ENCODE results near the gene IGFBP6. TPM values are rescaled to one million over a fixed set of nuclear protein-coding genes. Genes with fewer than 3 reads are reported as not detected.
A peak's percentile ranks its signal among the peaks of the same experiment; 100 is the strongest.

Gene IGFBP6
- total RNA-seq, 8 experiments from 2014 or later: 0.41 to 480 (median 1.9) TPM

DNA sequence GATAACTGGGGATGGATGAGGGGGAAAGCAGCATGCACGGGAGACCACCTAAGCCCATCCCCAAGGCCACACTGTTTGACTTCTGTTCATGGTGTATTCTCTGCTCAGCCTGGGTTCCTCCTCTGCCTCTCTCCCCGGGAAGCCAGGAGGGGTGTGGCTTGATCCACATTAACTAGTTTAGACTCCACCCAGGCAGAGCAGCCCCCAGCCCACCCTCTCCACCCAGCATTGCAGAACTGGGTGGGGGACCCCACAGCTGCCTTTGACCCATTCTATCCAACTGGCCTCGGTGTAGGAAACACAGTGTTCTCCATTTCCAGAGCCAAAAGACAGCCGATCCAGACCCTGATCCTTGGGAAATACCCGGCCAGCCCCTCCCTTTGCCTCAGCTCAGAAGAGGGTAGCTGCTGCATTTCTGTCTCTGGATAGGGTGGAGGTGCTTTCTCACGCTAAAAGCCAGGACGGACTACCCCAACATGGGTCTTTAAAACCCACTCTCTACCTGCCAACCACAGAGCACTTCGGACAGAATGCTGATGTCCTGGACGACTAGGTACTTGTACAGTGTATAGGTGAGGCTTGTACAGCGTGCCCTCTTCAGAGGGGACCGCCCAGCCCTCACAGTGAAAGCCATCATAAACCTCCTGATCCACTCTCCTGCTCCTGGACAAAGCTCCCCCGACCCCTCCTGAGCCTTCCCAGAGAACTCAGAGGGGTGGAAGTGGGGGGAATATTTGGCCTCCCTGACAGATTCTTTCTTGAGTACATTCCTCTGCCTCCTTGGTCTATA is 27.7 kb upstream of the IGFBP6 start:
- in situ Hi-C loops (cut with MboI; ENCODE audit: low pct_unique_long_range_greater_than_20kb in 2 of 9, low sequenced_read_pairs in 9 of 9, unreplicated experiment in 9 of 9): no loop called here
- 22 to 83% (median 78%) methylated on average over 4 to 6 of the region's 12 CpGs; no CpG with 5 or more reads in 5 of the 10 experiments for whole genome bisulfite sequencing, 10 experiments
- Histone ChIP-seq H3K4me1 (replicated peaks in 1 of 2) (peaks cover 0 to 5% of the 10 kb centered on the region in 2 donors), H3K27ac (no peak overlapping the region), H3K4me3 (no peak overlapping the region)
- peak in 2 of 8 experiments; percentile 3 to 32 for ATAC-seq (replicated peaks in 6 of 8)

DNA sequence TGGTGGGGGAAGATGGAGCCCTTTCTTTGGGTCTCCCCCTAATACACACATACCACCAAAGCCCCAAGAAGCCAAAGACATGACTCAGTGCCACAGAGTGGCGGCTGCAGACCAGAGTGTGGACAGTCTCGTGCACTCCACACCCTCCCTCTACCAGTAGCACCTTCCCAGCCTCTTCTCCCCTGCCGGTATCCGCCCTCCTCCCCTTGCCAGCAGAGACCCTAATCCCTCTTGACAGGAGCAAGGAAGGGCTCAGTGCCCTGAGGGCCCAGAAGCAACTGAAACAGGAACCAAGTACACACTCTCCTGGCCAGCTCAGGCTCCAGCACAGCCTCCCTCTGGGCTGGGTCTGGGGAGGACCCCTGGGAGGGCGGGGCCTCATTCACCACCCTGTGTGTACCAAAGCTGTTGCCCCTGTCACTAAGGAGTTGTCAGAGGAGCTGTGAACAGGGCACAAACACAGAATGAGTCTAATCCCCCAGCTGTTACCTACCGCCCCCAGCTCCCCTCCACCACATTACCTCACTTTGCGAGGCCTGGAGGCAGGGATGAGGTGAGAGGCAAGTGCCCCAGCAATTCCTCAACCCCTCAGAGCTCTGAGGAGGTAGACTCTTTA is 26.5 kb upstream of the IGFBP6 start:
- Histone ChIP-seq H3K4me3 (no peak overlapping the region), H3K27ac (no peak overlapping the region), H3K4me1 (replicated peaks in 1 of 2) (peaks cover 0 to 5% of the 10 kb centered on the region in 2 donors)
- ATAC-seq (replicated peaks in 6 of 8): peak in 5 of 8 experiments; percentile 29 to 86 (median 48)
- 20 to 100% (median 50%) methylated on average over 1 to 2 of the region's 7 CpGs; no CpG with 5 or more reads in 6 of the 10 experiments for WGBS, 10 experiments
- in situ Hi-C loops (cut with MboI; ENCODE audit: low pct_unique_long_range_greater_than_20kb in 2 of 9, low sequenced_read_pairs in 9 of 9, unreplicated experiment in 9 of 9): no loop called here

DNA sequence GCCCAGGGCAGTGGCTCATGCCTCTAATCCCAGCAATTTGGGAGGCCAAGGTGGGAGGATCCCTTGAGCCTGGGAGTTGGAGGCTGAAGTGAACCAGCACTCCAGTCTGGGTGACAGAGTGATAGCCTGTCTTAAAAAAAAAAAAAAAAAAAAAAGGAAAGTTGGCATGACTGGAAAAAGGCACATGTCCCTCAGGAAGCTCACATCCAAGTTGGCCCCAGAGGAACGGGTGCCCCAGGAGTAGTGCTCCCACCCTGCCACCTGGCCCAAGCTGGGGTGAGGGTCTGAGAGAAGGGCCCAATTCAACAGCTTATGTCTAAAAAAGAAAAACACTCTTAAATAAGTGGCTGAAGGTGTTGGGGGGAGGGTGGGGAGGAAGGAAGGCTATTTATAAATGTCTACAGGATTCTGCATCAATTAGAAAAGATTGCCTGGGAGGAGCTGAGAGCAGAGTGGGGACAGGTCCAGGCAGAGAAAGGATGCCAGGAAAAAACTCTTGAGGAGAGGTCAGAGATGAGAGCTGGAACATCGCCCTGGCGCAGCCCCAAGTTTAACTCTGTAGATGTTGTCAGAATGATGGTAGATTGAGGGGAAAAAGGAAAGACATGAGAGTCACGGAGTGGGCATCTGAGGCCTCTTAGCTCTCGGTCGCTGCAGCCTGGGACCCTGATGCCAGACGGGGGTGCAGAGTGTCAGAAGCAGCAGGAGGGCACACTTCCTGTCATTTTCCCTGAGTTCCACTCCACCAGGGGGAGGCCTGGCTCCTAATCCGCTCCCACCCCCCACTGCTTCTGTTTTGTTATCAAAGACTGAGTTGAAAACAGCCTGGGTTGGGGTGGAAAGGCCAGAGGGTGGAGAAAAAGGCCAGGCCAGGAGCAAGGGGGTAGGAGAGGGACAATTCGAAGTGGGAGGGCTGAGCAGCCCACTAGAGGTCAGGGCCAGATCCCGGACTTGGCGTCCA is 25.6 kb upstream of the IGFBP6 start:
- Histone ChIP-seq H3K4me1 (replicated peaks in 1 of 2) (peaks cover 0 to 5% of the 10 kb centered on the region in 2 donors), H3K4me3 (no peak overlapping the region), H3K27ac (no peak overlapping the region)
- in situ Hi-C loops (cut with MboI; ENCODE audit: low pct_unique_long_range_greater_than_20kb in 2 of 9, low sequenced_read_pairs in 9 of 9, unreplicated experiment in 9 of 9): no loop called here
- 0 to 83% (median 45%) methylated on average over 1 to 11 of the region's 11 CpGs; no CpG with 5 or more reads in 3 of the 10 experiments for WGBS, 10 experiments
- peak in 1 of 8 experiments; percentile 41 for ATAC-seq (replicated peaks in 6 of 8)

DNA sequence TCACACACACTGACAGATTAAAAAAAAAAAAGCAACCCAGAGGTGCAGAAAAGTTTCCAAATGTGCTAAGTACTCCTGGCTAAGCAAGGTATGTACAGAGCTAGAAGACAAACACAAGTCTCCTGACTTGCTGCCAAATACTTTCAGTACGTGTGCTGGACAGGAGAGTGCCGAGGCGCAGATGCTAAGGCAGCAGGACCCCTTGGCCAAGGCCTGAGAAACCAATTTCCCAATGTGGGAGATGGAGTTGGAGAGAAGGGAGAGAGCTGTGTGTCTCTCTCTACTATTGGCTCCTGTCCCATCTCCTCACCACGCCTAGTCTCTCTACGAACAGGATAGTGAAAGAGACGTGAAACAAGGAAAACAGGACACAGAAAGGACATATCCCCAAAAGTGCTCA is 23.6 kb upstream of the IGFBP6 start:
- no peak for ATAC-seq (replicated peaks in 6 of 8)
- Histone ChIP-seq H3K4me1 (replicated peaks in 1 of 2) (peaks cover 9 to 13% of the 10 kb centered on the region in 2 donors), H3K4me3 (no peak overlapping the region), H3K27ac (no peak overlapping the region)
- in situ Hi-C loops (cut with MboI; ENCODE audit: low pct_unique_long_range_greater_than_20kb in 2 of 9, low sequenced_read_pairs in 9 of 9, unreplicated experiment in 9 of 9): no loop called here
- WGBS, 10 experiments: 82 to 95% (median 90%) methylated on average over 3 to 6 of the region's 6 CpGs; no CpG with 5 or more reads in 5 of the 10 experiments

DNA sequence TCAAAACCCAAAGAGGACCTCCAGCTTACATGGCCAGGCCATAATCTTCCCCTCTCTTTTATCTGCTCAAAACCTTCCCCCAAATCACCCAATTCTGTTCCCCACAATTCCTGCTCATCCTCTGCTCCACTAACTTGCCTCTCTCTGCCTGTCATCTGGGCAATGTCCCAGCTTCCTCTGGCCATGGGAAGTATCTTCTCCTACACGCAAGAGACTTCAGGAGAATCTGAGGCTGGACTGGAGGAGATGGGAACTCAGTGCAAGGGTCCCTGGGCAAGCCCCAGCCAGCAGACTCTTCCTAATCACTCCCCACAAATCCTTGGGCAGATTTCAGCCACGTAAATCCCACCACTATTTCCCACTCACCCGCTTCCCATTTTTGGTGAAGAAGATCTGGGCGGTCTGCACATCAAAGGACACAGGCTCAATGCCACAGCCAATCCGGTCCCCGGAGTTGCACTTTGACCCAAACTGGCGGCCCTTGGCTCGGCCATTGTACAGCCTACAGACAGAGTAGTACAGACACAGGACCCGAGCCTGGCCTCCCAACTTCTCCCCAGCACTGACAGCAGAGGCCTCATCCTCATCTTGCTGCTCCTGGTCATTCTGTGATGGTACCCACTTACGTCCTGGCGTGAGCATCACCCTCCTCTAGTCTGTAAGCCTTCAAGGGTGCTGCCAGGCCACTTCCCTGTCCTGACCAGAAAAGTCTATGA is 23.0 kb upstream of the IGFBP6 start:
- Histone ChIP-seq H3K4me1 (replicated peaks in 1 of 2) (peaks cover 9 to 13% of the 10 kb centered on the region in 2 donors), H3K4me3 (no peak overlapping the region), H3K27ac (no peak overlapping the region)
- in situ Hi-C loops (cut with MboI; ENCODE audit: low pct_unique_long_range_greater_than_20kb in 2 of 9, low sequenced_read_pairs in 9 of 9, unreplicated experiment in 9 of 9): no loop called here
- ATAC-seq (replicated peaks in 6 of 8): no peak
- 63 to 100% (median 96%) methylated on average over 1 to 7 of the region's 11 CpGs; no CpG with 5 or more reads in 1 of the 10 experiments for WGBS, 10 experiments

DNA sequence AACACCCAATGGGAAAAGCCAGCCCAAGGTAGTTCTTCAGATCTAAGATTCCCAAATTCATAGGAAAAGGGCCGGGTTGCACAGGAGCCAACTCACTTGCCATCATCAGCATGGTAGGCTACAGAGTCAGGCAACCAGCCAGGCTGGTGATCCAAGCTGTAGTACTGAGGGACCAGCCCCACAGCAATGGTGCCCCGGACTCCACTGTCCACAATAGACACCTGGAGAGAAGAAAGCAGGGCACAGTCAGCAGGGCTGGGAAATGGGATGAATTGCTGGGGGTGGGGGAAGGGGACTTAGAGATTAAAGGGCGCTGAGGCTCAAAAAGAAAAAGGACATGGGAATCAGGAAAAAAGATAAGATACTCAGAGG is 22.5 kb upstream of the IGFBP6 start:
- H3K4me1 ChIP-seq (replicated peaks in 1 of 2): peaks cover 11 to 15% of the 10 kb centered on the region in 2 donors
- H3K4me3 ChIP-seq: no peak overlapping the region
- in situ Hi-C loops (cut with MboI; ENCODE audit: low pct_unique_long_range_greater_than_20kb in 2 of 9, low sequenced_read_pairs in 9 of 9, unreplicated experiment in 9 of 9): no loop called here
- ATAC-seq (replicated peaks in 6 of 8): no peak
- H3K27ac ChIP-seq: no peak overlapping the region
- WGBS, 10 experiments: 67 to 100% (median 93%) methylated on average over 1 to 3 of the region's 3 CpGs; no CpG with 5 or more reads in 1 of the 10 experiments

DNA sequence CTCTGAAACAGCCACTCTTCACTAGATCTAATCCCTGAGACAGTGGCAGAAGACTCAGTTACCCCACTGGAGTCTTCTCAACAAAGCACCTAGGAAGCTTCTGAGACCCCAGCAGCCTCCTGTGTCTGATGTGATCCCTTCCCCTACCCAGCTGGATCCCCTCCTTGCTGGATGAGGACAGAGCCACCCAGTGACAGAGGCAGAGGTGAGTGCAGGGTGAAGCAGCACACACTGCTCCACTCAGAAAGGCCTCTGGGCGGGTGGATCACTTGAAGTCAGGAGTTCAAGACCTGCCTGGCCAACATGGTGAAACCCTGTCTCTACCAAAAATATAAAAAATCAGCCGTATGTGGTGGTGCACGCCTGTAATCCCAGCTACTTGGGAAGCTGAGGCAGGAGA is 21.0 kb upstream of the IGFBP6 start:
- H3K4me3 ChIP-seq: no peak overlapping the region
- WGBS, 10 experiments: 100% methylated on average over 1 to 2 of the region's 3 CpGs; no CpG with 5 or more reads in 5 of the 10 experiments
- H3K4me1 ChIP-seq (replicated peaks in 1 of 2): peaks cover 13 to 19% of the 10 kb centered on the region in 2 donors
- in situ Hi-C loops (cut with MboI; ENCODE audit: low pct_unique_long_range_greater_than_20kb in 2 of 9, low sequenced_read_pairs in 9 of 9, unreplicated experiment in 9 of 9): no loop called here
- H3K27ac ChIP-seq: no peak overlapping the region
- ATAC-seq (replicated peaks in 6 of 8): no peak

DNA sequence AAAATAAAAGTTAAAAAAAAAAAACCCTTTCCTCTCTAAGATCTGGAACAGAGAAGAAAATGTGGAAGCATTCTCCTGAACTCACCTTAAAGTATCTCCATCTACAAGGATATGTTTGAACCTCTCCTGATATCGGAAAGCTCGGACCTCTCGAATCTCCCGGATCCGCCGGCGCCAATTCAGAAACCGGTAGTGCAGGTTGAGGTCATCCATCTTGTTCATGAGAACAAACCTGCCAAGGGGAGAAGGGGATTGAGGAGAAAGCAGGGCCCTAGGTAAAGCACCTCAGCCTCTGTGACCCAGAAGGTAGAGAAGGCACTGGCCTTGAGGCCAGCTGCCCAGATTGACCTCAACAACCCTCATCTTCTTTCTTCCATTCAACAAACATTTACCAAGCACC is 20.4 kb upstream of the IGFBP6 start:
- no peak for ATAC-seq (replicated peaks in 6 of 8)
- in situ Hi-C loops (cut with MboI; ENCODE audit: low pct_unique_long_range_greater_than_20kb in 2 of 9, low sequenced_read_pairs in 9 of 9, unreplicated experiment in 9 of 9): no loop called here

DNA sequence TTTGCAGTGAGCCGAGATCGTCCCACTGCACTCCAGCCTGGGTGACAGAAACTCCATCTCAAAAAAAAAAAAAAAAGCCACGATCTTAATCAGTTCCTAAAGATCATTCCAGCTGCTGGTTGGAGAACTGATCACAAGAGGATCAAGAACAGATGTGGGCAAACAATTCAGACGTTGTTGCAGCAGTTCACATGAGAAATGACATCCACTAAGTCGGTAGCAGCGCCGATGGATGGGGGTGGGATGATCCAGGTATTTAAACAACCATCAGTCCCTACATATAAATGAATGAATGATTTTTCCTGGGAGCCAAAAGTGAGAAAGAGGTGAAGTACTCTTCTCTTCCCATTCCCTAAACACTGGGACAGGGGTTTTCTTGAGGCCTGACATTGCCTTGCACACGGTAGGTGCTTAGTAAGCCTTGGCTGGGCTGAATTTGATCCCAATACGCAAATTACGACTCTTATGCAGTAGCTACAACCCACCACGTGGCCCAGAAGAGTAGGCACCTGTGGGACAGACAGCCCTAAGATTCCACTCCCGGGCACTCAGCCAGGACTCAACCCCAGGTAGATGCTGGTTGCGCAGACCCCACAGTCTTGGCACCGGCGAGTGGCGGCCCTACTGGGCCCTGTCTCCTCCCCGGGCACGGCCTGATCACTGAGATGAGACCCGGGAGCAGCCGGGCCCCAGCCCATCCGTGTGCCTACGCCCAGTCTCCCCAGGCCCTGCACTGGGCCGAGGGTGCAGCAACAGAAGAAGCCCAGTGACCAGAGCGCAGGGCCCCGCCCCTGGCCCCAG is 18.8 kb upstream of the IGFBP6 start:
- H3K27ac ChIP-seq: peak overlapping the region; percentile 82 to 96
- peaks cover 13 to 14% of the 10 kb centered on the region in 2 donors for H3K4me1 ChIP-seq (replicated peaks in 1 of 2)
- in situ Hi-C loops (cut with MboI; ENCODE audit: low pct_unique_long_range_greater_than_20kb in 2 of 9, low sequenced_read_pairs in 9 of 9, unreplicated experiment in 9 of 9): no loop called here
- WGBS, 10 experiments: 0 to 83% (median 7%) methylated on average over 1 to 8 of the region's 25 CpGs; no CpG with 5 or more reads in 2 of the 10 experiments
- H3K4me3 ChIP-seq: peak overlapping the region; percentile 48 to 57 (median 55)
- peak in 3 of 8 experiments; percentile 10 to 70 (median 64) for ATAC-seq (replicated peaks in 6 of 8)

More for the DNA sequence above, 20.4 kb upstream of the IGFBP6 start:
- Histone ChIP-seq H3K27ac (no peak overlapping the region), H3K4me1 (replicated peaks in 1 of 2) (peaks cover 13 to 19% of the 10 kb centered on the region in 2 donors), H3K4me3 (no peak overlapping the region)
- WGBS, 10 experiments: 83 to 100% (median 95%) methylated on average over 1 to 8 of the region's 8 CpGs; no CpG with 5 or more reads in 1 of the 10 experiments

DNA sequence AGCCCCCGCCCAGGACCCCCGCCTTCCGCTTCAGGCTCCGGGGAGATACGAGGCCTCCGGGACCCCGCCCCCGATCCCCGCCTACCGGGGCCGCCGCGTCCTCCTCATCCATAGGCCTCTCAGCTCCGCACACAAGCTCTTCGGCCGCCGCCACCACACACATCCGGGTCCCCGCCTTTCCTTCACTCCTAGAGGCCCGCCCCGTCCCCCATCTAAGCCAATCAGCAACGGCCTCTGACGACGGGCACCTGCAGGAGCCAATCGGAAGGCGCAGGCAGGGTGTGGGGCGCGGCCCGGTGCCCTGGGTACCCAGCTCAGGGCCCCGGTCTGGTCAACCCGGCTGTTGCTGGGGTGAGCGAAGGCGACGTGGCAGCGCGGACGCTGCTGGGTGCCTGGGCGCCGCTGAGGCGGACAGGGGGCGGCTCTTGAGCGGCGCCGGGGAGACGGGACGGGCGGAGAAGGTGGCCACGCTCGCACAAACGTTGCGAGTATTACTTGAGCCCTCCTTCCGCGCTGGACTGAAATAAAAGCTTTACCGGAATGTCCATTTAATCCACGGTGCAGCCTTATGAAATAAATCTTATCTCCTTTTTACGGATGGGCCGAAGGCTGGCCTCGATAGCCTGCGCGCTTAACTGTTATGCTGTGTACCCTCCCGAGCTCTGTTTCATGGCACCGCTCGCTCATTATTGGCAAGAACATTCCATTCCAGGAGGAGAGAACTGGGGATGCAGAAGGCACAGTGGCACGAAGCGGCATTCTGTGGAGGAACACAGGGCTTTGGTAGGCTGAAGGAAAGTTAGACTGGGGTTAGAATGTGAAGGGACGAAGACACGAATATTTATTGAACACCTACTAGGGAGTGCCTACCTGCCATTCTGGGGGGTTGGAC is 18.0 kb upstream of the IGFBP6 start, which contains the start of gene SPRYD3:
Gene SPRYD3, minus strand, starts transcription at position 165 of the 892 bp plus-strand sequence. Its CDS starts 57 bp downstream, at position 108.
- Histone ChIP-seq H3K4me1 (replicated peaks in 1 of 2) (peaks cover 13 to 14% of the 10 kb centered on the region in 2 donors), H3K4me3 (peak within 1 kb of the TSS; percentile 48 to 57 (median 55)), H3K27ac (peak within 1 kb of the TSS; percentile 94 to 96)
- in situ Hi-C loops (cut with MboI; ENCODE audit: low pct_unique_long_range_greater_than_20kb in 2 of 9, low sequenced_read_pairs in 9 of 9, unreplicated experiment in 9 of 9): no loop called here
- ATAC-seq (replicated peaks in 6 of 8): peak; percentile 93 to 98 (median 96)
- WGBS, 10 experiments: 0 to 23% (median 6%) methylated on average over 1 to 20 of the region's 67 CpGs; no CpG with 5 or more reads in 2 of the 10 experiments

Data from motor neuron (in vitro differentiated cells).